GM12872 (cell line): ENCODE results near the gene ANKH.

Source experiments
- CTCF ChIP-seq: IDR thresholded peaks from 3 replicates; pipeline ENCODE4 v1.5.1; 2011; ENCODE audit warnings: low read depth, mild to moderate bottlenecking, low read length, moderate library complexity; ENCODE audit not compliant: insufficient read depth

The ANKH gene

GRCh38 chr5:14687023-14687665, 184.4 kb downstream of the ANKH start:
- no peak for TF ChIP-seq CTCF

GRCh38 chr5:14686517-14686916, 185.1 kb downstream of the ANKH start:
- no peak for TF ChIP-seq CTCF

GRCh38 chr5:14685757-14686156, 185.8 kb downstream of the ANKH start:
- TF ChIP-seq CTCF, result peak; percentile 71

GRCh38 chr5:14684757-14685156, 186.8 kb downstream of the ANKH start:
- TF ChIP-seq CTCF, result no peak

- no peak for TF ChIP-seq CTCF
These were observed 187.6 kb downstream of the ANKH start for GRCh38 chr5:14683906-14684455.

GRCh38 chr5:14681236-14681752, 190.3 kb downstream of the ANKH start:
- no peak for TF ChIP-seq CTCF

- no peak for TF ChIP-seq CTCF
These were observed 192.0 kb downstream of the ANKH start for GRCh38 chr5:14679595-14679994.
